Measurements from ENCODE around the gene FUBP3.

The FUBP3 gene

DNA sequence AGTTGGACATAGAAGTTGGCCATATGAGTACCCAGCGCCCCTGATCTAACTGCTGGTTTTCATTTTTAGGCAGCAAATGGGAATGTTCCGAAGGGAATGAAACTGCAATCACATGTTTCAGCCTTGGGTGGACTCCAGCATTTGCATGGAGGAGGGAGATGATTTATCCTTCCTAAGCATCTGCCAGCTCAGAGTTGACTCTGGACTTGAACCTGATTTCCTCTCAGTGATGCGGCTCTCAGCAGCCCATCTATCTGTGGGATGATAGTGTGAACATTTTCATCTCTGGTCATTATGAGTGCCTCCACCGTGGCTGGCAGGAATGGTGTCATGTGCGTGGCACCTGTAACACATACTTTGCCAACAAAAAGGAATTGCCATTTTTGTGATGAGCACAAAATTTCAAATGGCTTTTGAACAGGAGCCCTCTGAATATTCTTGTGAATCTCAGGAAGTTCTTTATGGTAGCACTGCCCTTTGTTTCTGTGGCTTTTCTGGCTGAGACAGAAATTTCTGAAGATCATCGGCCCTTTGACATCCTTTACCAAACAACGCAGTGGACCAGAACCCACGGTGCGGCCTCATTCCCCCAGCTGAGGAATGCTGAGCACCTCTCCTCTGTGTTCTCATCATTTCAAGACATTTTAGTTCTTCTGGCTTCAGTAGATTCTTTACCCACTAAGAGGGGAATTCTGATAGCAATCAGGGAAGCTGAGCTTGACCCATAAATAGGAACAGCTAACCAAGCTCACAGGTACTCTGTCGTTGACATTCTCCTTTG lies 28.5 kb downstream of the FUBP3 start:
- DNase-seq (ENCODE audit: low read depth), result peak; percentile 27

DNA sequence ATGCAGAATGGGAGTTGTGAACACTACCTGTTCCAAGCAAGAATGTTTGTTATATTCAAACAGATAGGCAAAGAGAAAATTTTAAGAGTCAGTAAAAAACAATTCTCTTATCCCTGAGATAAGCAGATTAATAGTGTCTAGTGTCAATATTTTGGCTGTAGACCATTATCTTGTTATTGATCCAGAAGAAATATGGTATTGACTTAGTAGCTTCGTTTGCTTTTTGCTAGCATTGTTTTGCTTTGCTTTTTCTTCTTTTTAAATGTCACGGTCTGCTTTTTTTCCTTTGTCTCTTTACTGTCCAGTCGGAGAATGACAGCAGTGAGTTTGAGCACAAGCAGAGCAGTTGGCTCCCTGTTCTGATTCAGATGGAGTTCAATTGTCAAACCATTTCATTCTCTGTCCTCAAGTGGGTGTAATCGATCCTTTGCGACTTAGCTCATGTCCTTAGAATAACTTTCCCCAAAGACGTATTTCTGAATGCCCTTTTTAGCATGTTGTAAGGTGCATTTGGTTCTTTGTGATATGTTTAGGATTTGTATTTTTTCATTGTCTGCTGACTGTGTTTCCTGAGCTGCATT lies 29.3 kb downstream of the FUBP3 start:
- no peak for DNase-seq (ENCODE audit: low read depth)

DNA sequence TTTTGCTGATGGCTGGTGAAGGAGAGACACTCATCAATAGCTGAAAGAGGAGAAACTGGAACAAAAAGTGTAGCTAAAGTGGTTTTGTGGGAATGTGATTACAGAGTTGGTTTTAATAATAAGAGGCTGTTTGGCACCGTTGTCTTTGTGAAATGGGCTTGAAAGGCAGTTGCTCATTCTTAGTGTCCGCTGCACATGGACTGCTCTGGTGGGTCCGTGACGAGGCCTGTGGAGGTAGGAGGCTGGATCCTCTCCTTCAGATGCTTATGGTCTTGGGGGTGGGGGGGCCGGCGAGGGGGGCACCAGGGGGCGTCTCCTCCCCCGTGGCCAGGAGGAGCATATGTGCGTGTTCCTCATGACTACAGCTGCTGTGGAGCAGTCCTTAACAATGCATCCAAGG lies 29.8 kb downstream of the FUBP3 start:
- no peak for DNase-seq (ENCODE audit: low read depth)

DNA sequence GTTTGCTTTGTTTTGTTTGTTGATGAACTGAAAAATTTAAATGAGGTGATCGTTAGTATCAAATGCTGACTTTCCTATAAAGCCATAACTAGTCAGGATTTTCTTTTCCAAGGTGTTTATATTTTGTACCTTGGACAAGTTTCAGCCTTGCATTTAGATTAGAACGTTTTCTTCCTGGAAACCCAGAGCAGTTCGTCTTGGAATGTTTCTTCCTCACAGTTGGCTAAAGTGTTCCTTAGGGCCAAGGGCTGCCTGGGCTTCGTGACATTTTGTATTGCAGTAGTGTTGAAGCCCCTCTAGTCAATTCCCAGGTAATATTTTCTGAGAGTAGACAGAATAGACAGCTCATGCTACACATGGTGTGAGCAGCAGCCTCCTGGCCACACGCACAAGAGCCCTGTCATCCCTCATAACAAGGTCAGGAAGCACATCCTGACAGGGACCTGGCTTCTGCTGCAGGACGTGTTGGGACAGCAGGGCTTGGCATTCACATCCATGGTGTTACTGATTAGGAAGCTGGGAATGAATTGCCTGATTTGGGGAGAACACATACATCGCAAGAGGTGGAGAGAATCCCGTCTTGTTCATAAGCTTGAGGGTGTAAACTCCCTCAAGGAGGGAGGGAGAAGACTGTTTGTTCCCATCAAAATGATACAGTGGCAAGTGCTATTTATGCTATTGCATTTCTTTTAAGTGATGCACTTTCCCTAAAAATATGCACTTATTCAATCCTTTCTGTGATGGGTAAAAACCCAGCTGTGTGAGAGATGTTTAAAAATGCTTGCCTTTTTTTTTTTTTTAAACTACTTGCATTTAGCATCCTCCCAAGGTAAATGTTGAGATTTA lies 31.7 kb downstream of the FUBP3 start:
- DNase-seq (ENCODE audit: low read depth), result no peak

DNA sequence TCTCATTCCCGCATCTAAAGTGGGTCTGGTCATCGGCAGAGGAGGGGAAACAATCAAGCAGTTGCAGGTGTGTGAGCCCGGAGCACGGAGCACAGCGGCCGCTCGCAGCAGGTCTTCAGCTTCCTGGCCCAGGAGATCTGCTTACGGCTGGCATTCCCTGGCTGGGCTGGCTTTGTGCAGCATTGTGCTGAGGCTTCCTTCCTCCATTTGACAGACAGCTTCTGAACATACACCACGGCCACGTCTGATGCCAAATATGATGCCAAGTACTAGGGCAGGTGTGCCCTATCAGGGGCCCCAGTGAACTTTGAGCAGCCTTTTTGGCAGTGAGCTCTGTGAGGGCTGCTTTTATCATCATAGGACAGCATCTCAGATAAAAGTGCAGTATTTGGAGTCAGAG lies 37.1 kb downstream of the FUBP3 start:
- DNase-seq (ENCODE audit: low read depth), result no peak

DNA sequence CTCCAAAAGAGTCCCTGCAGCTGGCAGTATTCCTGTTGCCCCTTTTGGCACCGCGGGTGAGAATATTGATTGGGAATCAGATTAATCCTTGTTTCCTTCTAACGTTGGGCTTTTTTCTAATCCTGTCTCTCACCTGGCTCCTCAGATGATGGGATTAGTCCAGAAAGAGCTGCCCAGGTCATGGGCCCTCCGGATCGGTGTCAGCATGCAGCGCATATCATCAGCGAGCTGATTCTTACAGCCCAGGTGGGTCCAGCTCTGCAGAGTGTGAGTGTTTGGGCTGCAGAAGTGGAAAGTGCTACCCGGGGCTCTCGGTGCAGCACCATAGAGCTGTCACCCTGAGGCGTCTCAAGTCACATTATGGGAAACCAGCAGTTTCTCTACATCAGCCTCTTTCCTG lies 44.1 kb downstream of the FUBP3 start:
- DNase-seq (ENCODE audit: low read depth), result no peak

DNA sequence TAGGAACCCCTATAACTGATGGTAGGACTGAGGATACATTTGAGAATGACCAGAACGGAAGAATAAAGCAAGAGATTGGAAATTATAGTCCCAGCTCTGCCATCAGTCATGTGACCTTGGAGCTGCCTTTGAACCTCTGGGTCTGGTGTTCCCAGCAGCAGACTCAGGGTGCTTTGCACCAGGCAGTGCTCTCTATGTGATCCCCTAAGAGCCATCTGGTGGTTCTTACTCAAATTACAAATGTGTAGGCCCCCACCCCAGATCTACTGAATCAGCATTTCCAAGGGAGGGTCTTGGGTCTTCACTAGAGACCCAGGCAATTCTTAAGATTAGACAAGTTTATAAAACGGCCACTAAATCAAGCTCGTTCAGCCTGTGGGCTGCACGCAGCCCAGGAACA lies 44.8 kb downstream of the FUBP3 start:
- no peak for DNase-seq (ENCODE audit: low read depth)

DNA sequence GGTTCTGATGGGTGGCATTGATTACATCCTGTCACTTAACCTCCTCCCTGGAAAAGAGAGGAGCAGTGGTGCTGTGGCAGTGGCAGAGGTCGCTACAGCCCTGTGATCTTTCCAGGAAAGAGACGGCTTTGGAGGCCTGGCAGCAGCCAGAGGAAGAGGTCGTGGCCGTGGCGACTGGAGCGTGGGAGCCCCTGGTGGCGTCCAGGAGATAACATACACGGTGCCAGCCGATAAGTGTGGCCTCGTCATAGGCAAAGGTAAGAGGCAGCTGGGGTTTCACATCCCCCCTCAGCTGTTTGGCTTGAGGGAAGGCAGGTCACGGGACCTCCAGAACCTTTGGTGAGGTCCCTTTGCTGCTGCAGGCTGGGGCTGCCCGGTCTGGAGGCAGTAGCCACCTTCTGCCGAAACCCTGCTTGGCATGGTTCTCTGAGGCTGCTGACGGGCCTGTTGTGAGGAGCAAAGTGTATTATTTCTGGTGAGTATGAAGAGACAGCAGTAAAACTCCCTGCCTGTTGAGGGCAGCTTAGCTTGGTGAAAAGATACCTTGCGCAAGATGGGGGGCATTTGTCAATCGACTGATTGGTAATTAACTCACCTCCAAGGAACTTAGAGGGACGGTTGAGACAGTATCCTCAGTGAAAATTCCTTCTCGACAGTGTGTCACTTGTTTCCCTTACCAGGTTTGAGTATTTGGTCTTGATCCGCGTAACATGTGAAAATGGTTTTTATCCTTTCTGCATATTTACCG lies 47.0 kb downstream of the FUBP3 start:
- DNase-seq (ENCODE audit: low read depth), result no peak

DNA sequence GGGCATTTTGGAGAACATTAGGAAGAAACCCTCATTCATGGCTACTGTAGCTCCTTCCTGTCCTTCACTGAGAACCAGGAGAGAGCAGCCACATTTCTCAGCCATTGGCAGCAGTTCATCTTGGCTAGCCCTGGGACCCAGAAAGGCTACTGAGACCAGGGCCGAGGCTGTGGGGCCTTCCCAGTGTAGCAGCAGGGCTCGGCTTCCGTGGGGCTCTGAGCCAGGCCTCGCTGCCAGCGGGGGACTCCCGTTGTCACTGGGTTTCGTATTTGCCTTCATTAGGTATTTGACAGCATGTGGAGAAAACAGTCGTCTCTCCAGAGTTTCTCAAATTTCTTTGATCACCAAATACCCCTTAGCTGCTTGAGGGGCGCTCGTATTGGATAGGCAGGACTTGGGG lies 47.7 kb downstream of the FUBP3 start:
- DNase-seq (ENCODE audit: low read depth), result no peak

DNA sequence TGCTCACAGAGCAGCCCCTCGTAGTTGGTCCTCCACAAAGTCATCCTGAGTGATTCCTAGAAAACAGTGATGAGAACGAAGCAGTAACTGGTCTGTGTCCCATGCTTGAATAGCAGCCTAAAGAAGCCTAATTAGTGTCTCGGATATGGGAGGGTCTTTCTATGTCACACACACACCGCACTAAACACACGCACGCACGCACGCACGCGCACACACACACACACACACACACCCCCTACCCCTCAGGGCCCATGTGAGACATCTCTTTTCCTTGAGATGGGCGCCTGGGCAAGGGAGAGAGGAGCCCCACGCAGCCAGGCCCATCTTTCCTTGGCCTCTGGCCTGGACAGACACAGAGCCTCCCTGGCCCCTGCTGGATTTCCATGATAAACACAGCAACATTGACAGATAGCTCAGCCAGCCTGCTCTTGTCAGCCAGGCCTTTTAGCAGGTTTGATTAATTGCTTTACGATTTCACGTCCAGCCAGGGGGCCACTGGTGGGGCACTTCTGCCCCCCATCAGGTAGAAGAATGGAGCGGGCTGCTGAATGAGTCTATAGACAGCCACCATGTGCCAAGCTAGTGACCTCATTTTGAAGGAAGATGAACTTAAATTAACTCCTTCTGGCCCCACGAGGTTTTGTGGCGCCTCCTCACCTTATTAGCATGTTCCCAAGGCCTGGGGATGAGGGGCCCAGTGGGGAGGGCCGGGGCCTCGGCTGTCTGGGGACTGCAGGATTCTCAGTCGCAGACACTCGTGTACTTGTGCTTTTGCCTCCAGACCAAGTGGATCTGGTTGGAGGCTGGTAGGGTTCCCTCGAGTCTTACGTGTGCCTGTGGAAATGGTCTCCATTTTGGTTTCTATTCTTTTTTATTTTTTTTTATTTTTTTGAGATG lies 48.8 kb downstream of the FUBP3 start:
- no peak for DNase-seq (ENCODE audit: low read depth)

DNA sequence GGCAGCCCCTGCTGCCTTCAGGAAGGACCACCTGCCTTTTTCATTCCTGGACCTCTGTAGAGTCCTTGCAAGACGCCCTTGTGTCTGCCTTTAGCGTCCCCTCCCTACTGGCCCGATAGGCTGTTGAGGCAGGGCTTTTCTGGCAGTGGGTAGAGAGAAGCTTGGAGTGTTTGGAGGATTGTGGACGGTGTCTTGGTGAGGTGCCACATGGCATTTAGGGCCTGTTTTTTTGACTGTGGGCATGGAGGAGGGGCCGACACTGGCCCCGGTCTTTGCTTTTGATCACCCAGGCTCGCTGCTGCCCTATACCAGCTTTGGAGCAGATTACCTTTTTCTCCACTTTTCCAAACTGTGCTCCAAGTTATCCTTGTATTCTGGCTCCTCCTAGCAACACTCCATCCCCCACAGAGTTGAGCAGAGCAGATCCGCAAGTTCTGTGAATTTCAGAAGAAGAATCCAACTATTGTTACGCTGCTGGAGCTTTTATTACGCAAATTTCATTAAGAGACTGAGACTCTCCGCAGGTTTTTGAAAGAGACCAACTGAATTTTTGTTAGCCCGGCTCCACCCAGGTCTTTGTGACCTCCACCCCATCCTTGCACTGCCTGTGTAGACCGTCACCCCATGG lies 50.2 kb downstream of the FUBP3 start:
- no peak for DNase-seq (ENCODE audit: low read depth)

DNA sequence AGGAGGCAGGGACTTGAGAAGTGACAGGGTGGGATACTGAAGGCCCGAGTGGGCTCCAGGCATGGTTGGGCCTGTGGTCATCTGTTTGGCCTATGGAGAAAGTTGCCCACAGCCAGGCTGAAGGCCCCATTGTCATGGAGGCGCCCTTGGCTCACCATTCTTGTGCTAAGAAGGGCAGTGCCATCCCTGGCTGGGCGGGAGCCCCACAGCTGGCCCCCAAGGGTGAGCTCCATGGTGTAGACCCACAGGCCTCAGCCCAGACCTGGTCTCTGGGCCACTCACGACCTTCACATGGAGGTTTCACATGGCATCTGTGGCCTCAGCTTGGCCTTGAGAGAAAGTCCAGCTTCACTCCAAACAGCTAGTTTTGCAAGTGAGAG lies 50.7 kb downstream of the FUBP3 start:
- DNase-seq (ENCODE audit: low read depth), result no peak

DNA sequence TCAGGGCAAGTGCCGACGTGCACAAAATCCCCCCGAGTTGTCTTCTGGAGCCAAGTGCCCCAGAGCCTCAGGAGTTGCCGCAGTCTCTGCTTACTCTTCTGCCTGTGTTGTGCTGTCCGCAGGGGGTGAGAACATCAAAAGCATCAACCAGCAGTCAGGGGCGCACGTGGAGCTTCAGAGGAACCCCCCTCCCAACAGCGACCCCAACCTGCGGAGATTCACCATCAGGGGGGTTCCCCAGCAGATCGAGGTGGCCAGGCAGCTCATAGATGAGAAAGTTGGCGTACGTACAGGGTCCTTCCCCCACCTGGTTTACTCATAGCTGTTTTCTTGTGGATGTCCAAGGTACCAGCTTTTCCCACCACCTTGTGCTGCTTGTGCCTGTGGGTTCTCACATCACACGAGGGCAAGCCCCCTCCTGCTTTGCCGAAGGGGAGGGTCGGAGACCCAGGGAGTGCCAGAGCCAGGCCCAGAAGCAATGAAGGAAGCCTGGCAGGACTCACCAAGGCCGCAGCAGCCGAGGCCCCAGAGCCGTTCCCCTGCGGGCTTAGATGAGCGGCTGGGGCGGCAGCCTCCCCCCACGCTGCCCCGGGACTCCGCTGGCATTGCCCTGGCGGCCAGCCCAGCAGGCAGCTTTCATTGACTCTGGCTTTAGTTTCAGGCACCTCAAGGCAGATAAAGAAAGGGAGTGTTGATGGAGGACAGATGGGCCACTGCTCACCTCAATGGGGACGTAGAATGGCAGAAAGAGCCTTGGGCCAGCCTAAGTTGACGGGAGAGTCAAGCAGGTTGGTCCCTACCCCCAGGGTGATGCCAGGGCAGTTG lies 51.3 kb downstream of the FUBP3 start:
- no peak for DNase-seq (ENCODE audit: low read depth)

DNA sequence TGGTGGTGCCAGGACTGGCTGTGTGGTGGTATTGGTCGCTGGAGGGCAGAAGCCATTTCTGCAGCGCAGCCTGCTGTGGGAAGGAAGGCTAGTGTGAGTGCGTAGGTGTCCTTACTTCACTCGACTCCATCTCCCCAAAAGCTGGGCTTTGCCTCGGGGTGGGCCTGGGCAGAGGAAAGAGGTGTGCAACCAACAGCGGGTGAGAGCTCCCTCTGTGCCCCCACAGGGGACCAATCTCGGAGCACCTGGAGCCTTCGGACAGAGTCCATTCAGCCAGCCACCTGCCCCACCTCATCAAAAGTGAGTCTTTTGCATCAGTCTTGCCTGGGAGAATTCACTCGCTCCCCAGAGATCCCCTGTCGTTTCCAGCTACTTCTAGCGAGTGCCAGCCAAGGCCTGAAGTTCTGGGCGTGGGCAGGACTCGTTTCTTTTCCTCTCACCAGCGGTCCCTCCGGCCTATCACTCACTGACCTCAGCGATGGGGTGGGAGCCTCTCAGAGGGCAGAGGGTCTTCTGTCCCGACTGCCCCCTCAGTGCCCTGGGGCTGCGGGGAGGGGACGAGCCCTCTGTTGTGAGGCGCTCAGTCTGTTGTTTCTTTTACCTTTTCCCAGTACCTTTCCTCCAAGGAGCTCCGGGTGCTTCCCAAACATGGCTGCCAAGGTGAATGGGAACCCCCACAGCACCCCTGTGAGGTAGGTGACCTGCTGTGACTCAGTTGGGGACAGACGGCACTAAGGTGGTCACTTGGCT lies 52.1 kb downstream of the FUBP3 start:
- DNase-seq (ENCODE audit: low read depth), result no peak

DNA sequence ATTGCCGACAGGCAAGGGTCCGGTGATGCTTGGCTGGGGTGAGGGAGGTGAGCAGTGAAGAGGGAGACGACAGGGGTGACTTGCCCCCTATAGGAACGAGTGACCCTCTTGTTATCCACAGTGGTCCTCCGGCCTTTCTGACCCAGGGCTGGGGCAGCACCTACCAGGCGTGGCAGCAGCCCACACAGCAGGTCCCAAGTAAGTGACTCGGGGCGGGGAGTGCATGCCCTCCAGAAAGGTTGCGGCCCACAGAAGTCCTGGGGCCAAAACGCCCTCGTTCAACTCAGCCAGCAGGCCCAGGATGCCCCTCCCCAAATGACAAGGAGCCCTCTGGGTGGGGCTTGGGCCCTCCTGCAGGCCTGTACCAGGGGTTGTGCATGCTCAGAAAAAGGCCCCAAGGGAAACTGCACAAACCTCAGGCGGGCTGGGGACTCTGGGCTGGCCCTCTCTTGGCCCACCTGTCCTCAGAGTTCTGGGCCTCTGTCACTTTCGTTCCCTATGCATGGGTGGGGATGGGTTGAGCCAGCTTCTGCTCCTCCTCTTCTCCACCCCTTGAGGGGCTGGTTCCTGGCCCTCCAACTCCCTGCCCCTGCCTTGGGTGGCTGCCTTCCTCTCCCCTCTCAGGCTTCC lies 52.8 kb downstream of the FUBP3 start:
- DNase-seq (ENCODE audit: low read depth), result no peak

DNA sequence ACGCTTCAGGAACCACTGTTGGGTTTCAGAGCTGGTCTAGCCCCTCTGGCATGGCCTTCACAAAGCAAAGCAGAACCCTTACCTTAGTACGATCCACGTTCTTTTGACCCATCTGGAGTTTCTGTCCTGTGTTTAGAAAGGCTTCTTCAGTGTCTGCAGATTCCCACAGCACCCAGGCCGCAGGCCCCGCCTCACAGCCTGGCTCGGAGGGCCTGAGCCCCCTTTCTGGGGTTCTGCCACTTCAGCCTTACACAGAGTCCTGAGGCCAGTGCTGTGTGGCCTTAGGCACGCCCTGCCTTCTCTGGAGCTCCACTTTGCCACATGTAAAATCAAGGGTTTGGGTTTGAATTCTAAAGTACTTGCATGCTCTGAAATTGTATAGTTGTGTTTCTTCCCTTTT lies 53.5 kb downstream of the FUBP3 start:
- no peak for DNase-seq (ENCODE audit: low read depth)

DNA sequence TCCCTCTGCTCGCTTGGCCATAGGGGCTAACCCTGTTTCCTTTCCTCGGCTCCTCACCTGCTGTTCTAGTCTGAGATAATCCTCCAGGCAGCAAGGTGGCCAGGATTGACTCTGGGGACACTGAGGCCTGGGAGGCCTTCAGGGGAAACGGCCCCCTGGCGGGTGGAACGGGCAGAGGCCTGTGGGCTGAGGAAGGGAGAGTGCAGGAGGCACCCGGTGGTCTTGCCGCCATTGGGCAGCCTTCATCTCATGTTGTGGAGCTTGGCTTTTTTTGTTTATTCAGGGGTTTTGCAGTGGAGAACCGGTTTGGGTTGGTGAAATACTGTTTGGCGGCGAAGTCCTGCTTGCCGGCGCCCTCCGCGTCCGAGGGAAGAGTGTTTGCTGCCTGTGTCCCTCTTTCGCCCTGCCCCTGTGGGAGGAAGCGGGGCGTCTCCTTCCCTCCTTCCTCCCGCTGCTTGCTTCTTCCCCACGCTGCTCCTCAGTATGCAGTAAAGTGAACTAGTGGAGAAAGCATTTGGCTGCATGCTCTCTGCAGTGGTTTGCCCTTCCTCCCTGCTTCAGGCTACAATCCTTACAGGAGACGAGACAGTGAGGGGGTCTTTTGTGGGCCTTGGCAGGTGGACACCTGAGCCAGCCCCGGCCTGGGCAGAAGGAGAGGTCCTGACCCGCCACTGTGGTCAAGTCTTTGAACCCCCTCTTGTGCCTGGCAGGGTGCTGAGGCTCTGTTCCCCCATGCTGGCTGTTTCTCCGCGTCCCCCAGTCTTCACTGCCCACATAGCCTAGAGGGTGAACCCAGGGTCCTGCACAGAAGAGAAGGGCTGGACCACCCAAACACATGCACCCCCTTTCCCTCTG lies 54.2 kb downstream of the FUBP3 start:
- no peak for DNase-seq (ENCODE audit: low read depth)

All from fibroblast of the conjunctiva (primary cell).